ENCODE measurements around the gene GLIPR1L2.

- TF ChIP-seq CTCF (IDR thresholded peaks at IDR 0.05) (no peak), POLR2A (IDR thresholded peaks at IDR 0.05) (no peak)
These were observed 89.1 kb downstream of the GLIPR1L2 start for GRCh38 chr12:75479963-75480461.
